ENCODE results near the gene PRLR. TPM values are rescaled to one million over a fixed set of nuclear protein-coding genes. Genes with fewer than 3 reads are reported as not detected.

The PRLR gene
- total and polyA plus RNA-seq, 2 of the 13 experiments (the other 11 are each of a cell fraction or from before 2014, with no cell fraction given): 12.2 to 13.3 TPM

DNA sequence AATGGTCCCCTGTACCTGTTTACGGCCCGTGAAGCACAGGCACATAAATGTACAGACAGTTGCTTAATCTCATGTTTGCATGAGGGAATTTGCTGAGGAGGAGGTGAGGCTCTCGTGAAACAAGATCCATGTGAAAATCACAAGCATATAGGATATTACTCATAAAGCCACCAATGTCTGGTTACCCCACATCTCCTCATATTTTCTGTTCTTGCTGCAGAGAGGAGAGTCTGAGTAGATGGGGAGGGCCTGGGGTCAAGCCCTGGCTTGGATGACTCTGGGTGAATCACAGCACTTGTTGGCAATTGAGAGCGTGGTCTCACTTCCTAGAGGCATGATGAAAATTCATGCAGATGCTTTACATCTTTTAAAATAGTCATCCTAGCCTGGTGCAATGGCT lies 183.5 kb downstream of the PRLR start:
- WGBS (ENCODE audit: low lambda C conversion rate): 32% methylated on average over 4 of the region's 4 CpGs
- no TSS peak for BruUV-seq (replicated peaks)
- no peak for FAIRE-seq
- no peak overlapping the region for H3K4me3 ChIP-seq (replicated peaks in 1 of 3; ENCODE audit: insufficient read depth in 1 of 3, low read depth in 2 of 3, low read length in 3 of 3)
- H3K9ac ChIP-seq (ENCODE audit: insufficient read depth, low read depth, low read length): no peak overlapping the region
- TF ChIP-seq ATRX (CRISPR knock-in tag; IDR thresholded peaks at IDR 0.05; ENCODE audit: borderline replicate concordance): no peak
- TF ChIP-seq, protein P1, sequence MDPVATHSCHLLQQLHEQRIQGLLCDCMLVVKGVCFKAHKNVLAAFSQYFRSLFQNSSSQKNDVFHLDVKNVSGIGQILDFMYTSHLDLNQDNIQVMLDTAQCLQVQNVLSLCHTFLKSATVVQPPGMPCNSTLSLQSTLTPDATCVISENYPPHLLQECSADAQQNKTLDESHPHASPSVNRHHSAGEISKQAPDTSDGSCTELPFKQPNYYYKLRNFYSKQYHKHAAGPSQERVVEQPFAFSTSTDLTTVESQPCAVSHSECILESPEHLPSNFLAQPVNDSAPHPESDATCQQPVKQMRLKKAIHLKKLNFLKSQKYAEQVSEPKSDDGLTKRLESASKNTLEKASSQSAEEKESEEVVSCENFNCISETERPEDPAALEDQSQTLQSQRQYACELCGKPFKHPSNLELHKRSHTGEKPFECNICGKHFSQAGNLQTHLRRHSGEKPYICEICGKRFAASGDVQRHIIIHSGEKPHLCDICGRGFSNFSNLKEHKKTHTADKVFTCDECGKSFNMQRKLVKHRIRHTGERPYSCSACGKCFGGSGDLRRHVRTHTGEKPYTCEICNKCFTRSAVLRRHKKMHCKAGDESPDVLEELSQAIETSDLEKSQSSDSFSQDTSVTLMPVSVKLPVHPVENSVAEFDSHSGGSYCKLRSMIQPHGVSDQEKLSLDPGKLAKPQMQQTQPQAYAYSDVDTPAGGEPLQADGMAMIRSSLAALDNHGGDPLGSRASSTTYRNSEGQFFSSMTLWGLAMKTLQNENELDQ (CRISPR knock-in tag; IDR thresholded peaks at IDR 0.05; ENCODE audit: borderline replicate concordance): no peak
- TF ChIP-seq, protein P2, sequence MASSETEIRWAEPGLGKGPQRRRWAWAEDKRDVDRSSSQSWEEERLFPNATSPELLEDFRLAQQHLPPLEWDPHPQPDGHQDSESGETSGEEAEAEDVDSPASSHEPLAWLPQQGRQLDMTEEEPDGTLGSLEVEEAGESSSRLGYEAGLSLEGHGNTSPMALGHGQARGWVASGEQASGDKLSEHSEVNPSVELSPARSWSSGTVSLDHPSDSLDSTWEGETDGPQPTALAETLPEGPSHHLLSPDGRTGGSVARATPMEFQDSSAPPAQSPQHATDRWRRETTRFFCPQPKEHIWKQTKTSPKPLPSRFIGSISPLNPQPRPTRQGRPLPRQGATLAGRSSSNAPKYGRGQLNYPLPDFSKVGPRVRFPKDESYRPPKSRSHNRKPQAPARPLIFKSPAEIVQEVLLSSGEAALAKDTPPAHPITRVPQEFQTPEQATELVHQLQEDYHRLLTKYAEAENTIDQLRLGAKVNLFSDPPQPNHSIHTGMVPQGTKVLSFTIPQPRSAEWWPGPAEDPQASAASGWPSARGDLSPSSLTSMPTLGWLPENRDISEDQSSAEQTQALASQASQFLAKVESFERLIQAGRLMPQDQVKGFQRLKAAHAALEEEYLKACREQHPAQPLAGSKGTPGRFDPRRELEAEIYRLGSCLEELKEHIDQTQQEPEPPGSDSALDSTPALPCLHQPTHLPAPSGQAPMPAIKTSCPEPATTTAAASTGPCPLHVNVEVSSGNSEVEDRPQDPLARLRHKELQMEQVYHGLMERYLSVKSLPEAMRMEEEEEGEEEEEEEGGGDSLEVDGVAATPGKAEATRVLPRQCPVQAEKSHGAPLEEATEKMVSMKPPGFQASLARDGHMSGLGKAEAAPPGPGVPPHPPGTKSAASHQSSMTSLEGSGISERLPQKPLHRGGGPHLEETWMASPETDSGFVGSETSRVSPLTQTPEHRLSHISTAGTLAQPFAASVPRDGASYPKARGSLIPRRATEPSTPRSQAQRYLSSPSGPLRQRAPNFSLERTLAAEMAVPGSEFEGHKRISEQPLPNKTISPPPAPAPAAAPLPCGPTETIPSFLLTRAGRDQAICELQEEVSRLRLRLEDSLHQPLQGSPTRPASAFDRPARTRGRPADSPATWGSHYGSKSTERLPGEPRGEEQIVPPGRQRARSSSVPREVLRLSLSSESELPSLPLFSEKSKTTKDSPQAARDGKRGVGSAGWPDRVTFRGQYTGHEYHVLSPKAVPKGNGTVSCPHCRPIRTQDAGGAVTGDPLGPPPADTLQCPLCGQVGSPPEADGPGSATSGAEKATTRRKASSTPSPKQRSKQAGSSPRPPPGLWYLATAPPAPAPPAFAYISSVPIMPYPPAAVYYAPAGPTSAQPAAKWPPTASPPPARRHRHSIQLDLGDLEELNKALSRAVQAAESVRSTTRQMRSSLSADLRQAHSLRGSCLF (CRISPR knock-in tag; IDR thresholded peaks at IDR 0.05; ENCODE audit: borderline replicate concordance): no peak
- no peak for TF ChIP-seq ZSCAN22 (CRISPR knock-in tag; IDR thresholded peaks at IDR 0.05)
- TF ChIP-seq, protein P3, sequence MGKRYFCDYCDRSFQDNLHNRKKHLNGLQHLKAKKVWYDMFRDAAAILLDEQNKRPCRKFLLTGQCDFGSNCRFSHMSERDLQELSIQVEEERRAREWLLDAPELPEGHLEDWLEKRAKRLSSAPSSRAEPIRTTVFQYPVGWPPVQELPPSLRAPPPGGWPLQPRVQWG (CRISPR knock-in tag; IDR thresholded peaks at IDR 0.05; ENCODE audit: borderline replicate concordance, low read depth): no peak
- TF ChIP-seq ZFAT (CRISPR knock-in tag; conservative IDR thresholded peaks at IDR 0.05): no peak
- TF ChIP-seq MEIS2 (CRISPR knock-in tag; IDR thresholded peaks at IDR 0.05): no peak
- TF ChIP-seq PCBP2 (optimal IDR thresholded peaks at IDR 0.05; ENCODE audit: low read depth, low read length, poor library complexity, severe bottlenecking): no peak
- no peak for TF ChIP-seq ZNF10 (CRISPR knock-in tag; IDR thresholded peaks at IDR 0.05; ENCODE audit: borderline replicate concordance, low read depth)
- TF ChIP-seq, protein P4, sequence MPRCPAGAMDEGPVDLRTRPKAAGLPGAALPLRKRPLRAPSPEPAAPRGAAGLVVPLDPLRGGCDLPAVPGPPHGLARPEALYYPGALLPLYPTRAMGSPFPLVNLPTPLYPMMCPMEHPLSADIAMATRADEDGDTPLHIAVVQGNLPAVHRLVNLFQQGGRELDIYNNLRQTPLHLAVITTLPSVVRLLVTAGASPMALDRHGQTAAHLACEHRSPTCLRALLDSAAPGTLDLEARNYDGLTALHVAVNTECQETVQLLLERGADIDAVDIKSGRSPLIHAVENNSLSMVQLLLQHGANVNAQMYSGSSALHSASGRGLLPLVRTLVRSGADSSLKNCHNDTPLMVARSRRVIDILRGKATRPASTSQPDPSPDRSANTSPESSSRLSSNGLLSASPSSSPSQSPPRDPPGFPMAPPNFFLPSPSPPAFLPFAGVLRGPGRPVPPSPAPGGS (CRISPR knock-in tag; IDR thresholded peaks at IDR 0.05): no peak
- TF ChIP-seq FOXA3 (CRISPR knock-in tag; IDR thresholded peaks at IDR 0.05): no peak
- TF ChIP-seq ZNF768 (CRISPR knock-in tag; IDR thresholded peaks at IDR 0.05): no peak
- TF ChIP-seq, protein P5, sequence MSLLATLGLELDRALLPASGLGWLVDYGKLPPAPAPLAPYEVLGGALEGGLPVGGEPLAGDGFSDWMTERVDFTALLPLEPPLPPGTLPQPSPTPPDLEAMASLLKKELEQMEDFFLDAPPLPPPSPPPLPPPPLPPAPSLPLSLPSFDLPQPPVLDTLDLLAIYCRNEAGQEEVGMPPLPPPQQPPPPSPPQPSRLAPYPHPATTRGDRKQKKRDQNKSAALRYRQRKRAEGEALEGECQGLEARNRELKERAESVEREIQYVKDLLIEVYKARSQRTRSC (CRISPR knock-in tag; IDR thresholded peaks at IDR 0.05; ENCODE audit: low read depth): no peak
- TF ChIP-seq ZNF430 (CRISPR knock-in tag; IDR thresholded peaks at IDR 0.05): no peak
- no peaks in the 10 kb centered on the region for H3K9me3 ChIP-seq (ENCODE audit: low read length)
- no peaks in the 10 kb centered on the region for H3K36me3 ChIP-seq (replicated peaks in 1 of 2; ENCODE audit: control insufficient read depth in 1 of 2, insufficient read depth in 2 of 2, low read length in 2 of 2)
- intact Hi-C loops (cut with micrococcal nuclease; ENCODE audit: unreplicated experiment): no loop called here
- peaks cover 52% of the 10 kb centered on the region for H3K4me1 ChIP-seq (ENCODE audit: insufficient read depth, low read length)
- POLR2A ChIA-PET: no interaction called here
- 0 out of 3 replicates have a peak, but pooled peaks have one; percentile 25 for ATAC-seq
- DNase-seq (ENCODE audit: low spot score): no peak
- CTCF ChIA-PET (ENCODE audit: low intra/inter-chr PET ratio, low total read pairs): no interaction called here
- H3K27me3 ChIP-seq (ENCODE audit: control insufficient read depth in 1 of 2, insufficient read depth in 2 of 2, low read length in 2 of 2): no peaks in the 10 kb centered on the region
- no peaks in the 10 kb centered on the region for H3K79me2 ChIP-seq (ENCODE audit: insufficient read depth, low read length)
- H3K4me2 ChIP-seq (ENCODE audit: low read depth, low read length): no peak overlapping the region
- no peaks in the 10 kb centered on the region for H4K20me1 ChIP-seq (ENCODE audit: insufficient read depth, low read length)
- H2AFZ ChIP-seq (ENCODE audit: low read length): no peak overlapping the region
- no peak overlapping the region for H3K27ac ChIP-seq (ENCODE audit: extremely low read length, insufficient read depth, low read length)
- in situ Hi-C loops (cut with HindIII; ENCODE audit: extremely low pct_ligation_motif_present, low pct_unique_long_range_greater_than_20kb): no loop called here
